Right lobe of liver (tissue), 6 donors: ENCODE results near the gene SPCS2. TPM values are rescaled to one million over a fixed set of nuclear protein-coding genes. Genes with fewer than 3 reads are reported as not detected.
"Not testable (repeated sequence)": the region's sequence is repeated elsewhere in the genome, so short reads cannot be mapped to it uniquely, and the experiment has no call there.

Source experiments
- ATAC-seq, 4 donors: fragments of 200-7000 bp; cut with Tn5 transposase; one replicate each; pipeline ENCODE4 v1.9.1; 2020; ENCODE audit warnings: mild to moderate bottlenecking in 4 of 4, moderate library complexity in 4 of 4
- DNase-seq, 3 donors: peaks; one replicate each; pipeline ENCODE4 v3.0.0-alpha.2; 2020
- H3K27ac ChIP-seq, 3 donors: fragments of 200-600 bp; one replicate each; pipeline ENCODE4 v1.8.0; 2022
- H3K27me3 ChIP-seq, 2 donors: fragments of 200-600 bp; one replicate each; pipeline ENCODE4 v1.8.0; 2022
- H3K36me3 ChIP-seq, 4 donors: fragments of 200-600 bp; sonication (generic) in 1 of 4; one replicate each; pipeline versions ENCODE4 v1.5.1 to v1.8.0; 2017 to 2022; ENCODE audit warnings: control low read depth in 1 of 4
- H3K4me1 ChIP-seq, 4 donors: fragments of 200-600 bp; sonication (generic) in 1 of 4; one replicate each; pipeline versions ENCODE4 v1.5.1 to v1.8.0; 2017 to 2022; ENCODE audit warnings: control low read depth in 1 of 4
- H3K4me3 ChIP-seq, 3 donors: fragments of 200-600 bp; one replicate each; pipeline ENCODE4 v1.8.0; 2022
- H3K9me3 ChIP-seq, 4 donors: fragments of 200-600 bp; sonication (generic) in 1 of 4; one replicate each; pipeline versions ENCODE4 v1.5.1 to v1.8.0; 2017 to 2022; ENCODE audit warnings: control low read depth in 1 of 4
- CTCF ChIP-seq, 4 donors: fragments of 200-600 bp in 3 of 4; fragments of 450-650 bp in 1 of 4; IDR thresholded peaks; one replicate each; pipeline versions ENCODE4 v1.5.1 to v1.8.0; 2016 to 2022; ENCODE audit warnings: antibody characterized with exemption in 4 of 4, mild to moderate bottlenecking in 2 of 4
- POLR2A ChIP-seq: fragments of 450-650 bp; IDR thresholded peaks from one replicate; pipeline ENCODE4 v1.6.1; 2017; ENCODE audit warnings: antibody characterized with exemption, mild to moderate bottlenecking
- WGBS: methylation state at CpG from one replicate; pipeline ENCODE4 v1.1.6; 2018; ENCODE audit warnings: low coverage, low lambda C conversion rate; ENCODE audit not compliant: insufficient coverage; ENCODE audit errors: missing lambda C conversion rate; 5-methylcytosine and 5-hydroxymethylcytosine counted together
- intact Hi-C, 2 donors: fragments of 100-400 bp; cut with DNase I; formaldehyde crosslinking; loops; one replicate each; pipeline versions ENCODE4 v1.11.2 to v1.14.1; 2022
- total RNA-seq, 6 experiments: library from RNA; depleted of rRNA in 2 of 6; stranded (reverse); fragments of >200 nt in 2 of 6; fragmentation: NEBNext Ultra II Directional in 3 of 6; extraction: Animal tissue kit (Norgen Biotek cat#: 25700) in 3 of 6; gene quantifications; one replicate each; pipeline versions ENCODE4 v1.1.0 to v1.2.4, GENCODE V29; 2016 to 2023
- donor health status: DM: no; HTN: yes; CAD: no.
- donor health status: DM: no; HTN: no; CAD: no.
- donor health status: DM: no; HTN: no; CAD: no.
- donor health status: DM: no; HTN: yes; CAD: no.
- donor health status: DM: no; HTN: yes; CAD: no.

Gene SPCS2
- total RNA-seq, 6 experiments from 2014 or later: 50.8 to 258 (median 107) TPM

- intact Hi-C loops: no loop called here
- peak in 1 of 4 donors; percentile 21 for ATAC-seq
Observed at GRCh38 chr11:75013051-75013450, 64.0 kb downstream of the SPCS2 start.

GRCh38 chr11:75014129-75014528 is 65.1 kb downstream of the SPCS2 start:
- ATAC-seq (peak in 1 of 4 donors; percentile 23), DNase-seq (no peak)
- H3K36me3 ChIP-seq: peaks cover 0 to 4% (median 0%) of the 10 kb centered on the region in 4 donors
- no peaks in the 10 kb centered on the region for H3K27me3 ChIP-seq
- no peaks in the 10 kb centered on the region for H3K4me1 ChIP-seq
- intact Hi-C loops: no loop called here
- TF ChIP-seq POLR2A (no peak), CTCF (IDR thresholded peaks at IDR 0.05) (no peak)
- H3K27ac ChIP-seq: no peak overlapping the region
- H3K9me3 ChIP-seq: no peaks in the 10 kb centered on the region
- 14% methylated on average over 1 of the region's 1 CpG for WGBS
- no peak overlapping the region for H3K4me3 ChIP-seq

More at GRCh38 chr11:75013051-75013450, 64.0 kb downstream of the SPCS2 start:
- Histone ChIP-seq H3K27me3 (no peaks in the 10 kb centered on the region), H3K36me3 (peaks cover 0 to 6% (median 0%) of the 10 kb centered on the region in 4 donors), H3K9me3 (no peaks in the 10 kb centered on the region), H3K4me1 (no peaks in the 10 kb centered on the region), H3K4me3 (no peak overlapping the region), H3K27ac (no peak overlapping the region)
- no peak for DNase-seq
- TF ChIP-seq CTCF (IDR thresholded peaks at IDR 0.05): no peak
- TF ChIP-seq POLR2A: no peak

- DNase-seq, H3K4me3 ChIP-seq, ATAC-seq, H3K4me1 ChIP-seq, H3K9me3 ChIP-seq, H3K36me3 ChIP-seq, H3K27me3 ChIP-seq, H3K27ac ChIP-seq, intact Hi-C loops: not testable (repeated sequence)
- 100% methylated on average over 1 of the region's 3 CpGs for WGBS
Observed at GRCh38 chr11:75019200-75019599, 70.1 kb downstream of the SPCS2 start.

- H3K36me3 ChIP-seq, DNase-seq, ATAC-seq, H3K9me3 ChIP-seq, H3K4me3 ChIP-seq, H3K4me1 ChIP-seq, H3K27ac ChIP-seq, H3K27me3 ChIP-seq: not testable (repeated sequence)
- 67% methylated on average over 4 of the region's 5 CpGs for WGBS
- intact Hi-C loops: loop anchor here (5.0 to 10.0 kb wide), 2 partner anchors 88 to 224 kb away; partner anchors contain the start of gene TPBGL (in 2 of the 2)
Observed at GRCh38 chr11:75020328-75020727, 71.3 kb downstream of the SPCS2 start.

GRCh38 chr11:75022296-75022695 is 73.2 kb downstream of the SPCS2 start:
- H3K36me3 ChIP-seq: no peaks in the 10 kb centered on the region
- H3K27ac ChIP-seq: no peak overlapping the region
- H3K9me3 ChIP-seq: no peaks in the 10 kb centered on the region
- H3K4me3 ChIP-seq: no peak overlapping the region
- no peak for DNase-seq
- no peaks in the 10 kb centered on the region for H3K4me1 ChIP-seq
- peak in 1 of 4 donors; percentile 8 for ATAC-seq
- WGBS: 93% methylated on average over 2 of the region's 3 CpGs
- intact Hi-C loops: loop anchor here (5.0 to 10.0 kb wide), 2 partner anchors 90 to 223 kb away; partner anchors contain the start of gene TPBGL (in 2 of the 2)
- no peaks in the 10 kb centered on the region for H3K27me3 ChIP-seq
- TF ChIP-seq CTCF (IDR thresholded peaks at IDR 0.05) (no peak), POLR2A (no peak)
